ENCODE data around the gene REP15. TPM values are rescaled to one million over a fixed set of nuclear protein-coding genes. Genes with fewer than 3 reads are reported as not detected.

REP15 gene
- total RNA-seq, 3 donors from 2014 or later: 0.64 to 3.3 (median 1.8) TPM

DNA sequence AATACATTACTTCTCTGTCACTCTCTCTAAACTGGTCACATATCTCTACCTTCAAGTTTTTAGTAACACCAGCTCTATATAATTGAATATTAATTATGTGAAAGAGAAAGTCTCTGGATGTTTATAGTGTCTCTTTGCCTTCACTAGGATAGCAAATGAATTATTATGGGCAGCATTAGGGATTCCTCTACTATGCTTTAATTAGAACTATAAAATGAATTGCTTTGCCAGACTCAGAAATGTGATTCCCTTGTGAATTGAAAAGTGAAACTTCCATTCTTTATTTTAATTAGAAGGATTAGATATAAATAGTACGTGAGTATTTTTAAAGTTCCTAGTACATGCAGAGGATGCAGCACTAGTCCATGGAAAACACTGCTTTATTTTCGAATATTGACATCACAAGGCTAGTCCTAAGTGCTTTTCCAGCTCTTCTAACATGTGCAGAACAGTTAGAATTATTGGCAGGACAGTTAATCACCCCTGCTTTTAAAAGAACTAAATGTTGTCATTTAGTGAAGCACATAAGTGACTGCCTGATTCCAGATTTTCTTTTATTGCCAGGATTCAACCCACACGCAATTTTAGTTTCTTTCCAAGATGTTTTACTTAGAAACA is 23.0 kb upstream of the REP15 start:
- no peaks in the 10 kb centered on the region for H3K36me3 ChIP-seq
- H3K27me3 ChIP-seq: no peaks in the 10 kb centered on the region
- H3K9me3 ChIP-seq: no peaks in the 10 kb centered on the region
- no peaks in the 10 kb centered on the region for H3K4me1 ChIP-seq
- H3K4me3 ChIP-seq: no peak overlapping the region
- no peak for DNase-seq (ENCODE audit: low spot score in 2 of 2)
- intact Hi-C loops (cut with DNase I; ENCODE audit: low total_unique reads): no loop called here
- TF ChIP-seq POLR2A (IDR thresholded peaks at IDR 0.05) (no peak), POLR2AphosphoS5 (IDR thresholded peaks at IDR 0.05) (no peak)
- TF ChIP-seq, protein P1, sequence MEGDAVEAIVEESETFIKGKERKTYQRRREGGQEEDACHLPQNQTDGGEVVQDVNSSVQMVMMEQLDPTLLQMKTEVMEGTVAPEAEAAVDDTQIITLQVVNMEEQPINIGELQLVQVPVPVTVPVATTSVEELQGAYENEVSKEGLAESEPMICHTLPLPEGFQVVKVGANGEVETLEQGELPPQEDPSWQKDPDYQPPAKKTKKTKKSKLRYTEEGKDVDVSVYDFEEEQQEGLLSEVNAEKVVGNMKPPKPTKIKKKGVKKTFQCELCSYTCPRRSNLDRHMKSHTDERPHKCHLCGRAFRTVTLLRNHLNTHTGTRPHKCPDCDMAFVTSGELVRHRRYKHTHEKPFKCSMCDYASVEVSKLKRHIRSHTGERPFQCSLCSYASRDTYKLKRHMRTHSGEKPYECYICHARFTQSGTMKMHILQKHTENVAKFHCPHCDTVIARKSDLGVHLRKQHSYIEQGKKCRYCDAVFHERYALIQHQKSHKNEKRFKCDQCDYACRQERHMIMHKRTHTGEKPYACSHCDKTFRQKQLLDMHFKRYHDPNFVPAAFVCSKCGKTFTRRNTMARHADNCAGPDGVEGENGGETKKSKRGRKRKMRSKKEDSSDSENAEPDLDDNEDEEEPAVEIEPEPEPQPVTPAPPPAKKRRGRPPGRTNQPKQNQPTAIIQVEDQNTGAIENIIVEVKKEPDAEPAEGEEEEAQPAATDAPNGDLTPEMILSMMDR (IDR thresholded peaks at IDR 0.05): no peak
- no peak overlapping the region for H3K27ac ChIP-seq

DNA sequence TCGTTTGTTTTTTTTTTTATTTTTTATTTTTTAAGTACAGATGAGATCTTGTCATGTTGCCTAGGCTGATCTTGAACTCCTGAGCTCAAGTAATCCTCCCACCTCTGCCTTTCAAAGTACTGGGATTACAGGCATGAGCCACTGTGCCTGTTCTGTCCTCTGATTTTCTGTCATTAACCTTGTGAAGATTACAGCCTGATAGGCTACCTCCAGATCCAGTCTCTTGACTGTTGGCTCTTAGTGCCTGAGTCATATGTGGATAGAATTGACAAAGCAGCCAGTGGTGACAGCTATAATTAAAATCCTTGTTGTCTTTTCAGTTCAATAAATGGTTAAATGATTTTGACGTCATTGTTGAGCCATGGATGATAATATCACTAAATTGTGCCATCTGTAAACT is 21.3 kb upstream of the REP15 start:
- H3K9me3 ChIP-seq: no peaks in the 10 kb centered on the region
- H3K36me3 ChIP-seq: no peaks in the 10 kb centered on the region
- no peak for DNase-seq (ENCODE audit: low spot score in 2 of 2)
- H3K27me3 ChIP-seq: no peaks in the 10 kb centered on the region
- H3K27ac ChIP-seq: no peak overlapping the region
- TF ChIP-seq POLR2AphosphoS5 (IDR thresholded peaks at IDR 0.05) (no peak), POLR2A (IDR thresholded peaks at IDR 0.05) (no peak)
- TF ChIP-seq, protein P1 (IDR thresholded peaks at IDR 0.05): no peak
- intact Hi-C loops (cut with DNase I; ENCODE audit: low total_unique reads): no loop called here
- no peaks in the 10 kb centered on the region for H3K4me1 ChIP-seq
- no peak overlapping the region for H3K4me3 ChIP-seq

DNA sequence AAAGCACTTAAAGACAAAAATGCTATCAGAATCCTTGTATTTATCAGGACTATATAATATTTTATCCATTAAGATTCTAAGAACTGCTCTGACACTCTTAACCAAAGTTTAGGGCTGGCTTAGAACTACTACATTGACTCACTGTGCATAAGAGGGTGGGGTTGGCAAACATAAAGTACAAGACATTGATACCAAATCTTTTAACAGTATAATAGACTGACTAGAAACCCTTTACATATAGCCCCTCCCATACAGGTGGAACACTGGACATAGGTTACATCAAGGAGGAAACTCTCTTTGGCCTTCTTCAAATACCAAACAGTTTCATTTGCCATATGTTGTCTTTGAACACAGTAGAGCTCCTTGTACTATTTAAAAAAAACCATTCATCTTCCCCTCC is 15.6 kb upstream of the REP15 start:
- intact Hi-C loops (cut with DNase I; ENCODE audit: low total_unique reads): no loop called here
- no peak overlapping the region for H3K4me3 ChIP-seq
- H3K27ac ChIP-seq: no peak overlapping the region
- DNase-seq (ENCODE audit: low spot score in 2 of 2): no peak
- TF ChIP-seq, protein P1 (IDR thresholded peaks at IDR 0.05): no peak
- TF ChIP-seq POLR2A (IDR thresholded peaks at IDR 0.05) (no peak), POLR2AphosphoS5 (IDR thresholded peaks at IDR 0.05) (no peak)
- no peaks in the 10 kb centered on the region for H3K9me3 ChIP-seq
- H3K27me3 ChIP-seq: no peaks in the 10 kb centered on the region
- H3K36me3 ChIP-seq: peaks cover 3% of the 10 kb centered on the region
- no peaks in the 10 kb centered on the region for H3K4me1 ChIP-seq

DNA sequence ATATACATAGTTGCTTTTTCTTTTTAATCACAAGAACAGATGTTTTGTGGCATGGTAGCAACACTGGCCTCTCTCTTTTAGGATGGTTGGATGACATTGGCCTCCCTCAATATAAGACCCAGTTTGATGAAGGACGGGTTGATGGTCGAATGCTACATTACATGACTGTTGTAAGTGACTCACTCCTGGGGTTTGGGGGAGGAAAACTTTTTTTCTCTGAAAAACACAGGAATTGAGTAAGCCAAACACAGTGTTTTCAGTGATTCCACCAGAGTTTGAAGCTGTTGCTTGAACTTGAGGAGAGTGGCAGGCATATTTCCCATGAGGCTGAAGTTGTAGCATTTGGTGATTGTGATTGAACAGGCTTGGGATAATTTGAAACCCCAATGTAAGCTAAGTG is 13.7 kb upstream of the REP15 start:
- Histone ChIP-seq H3K36me3 (peaks cover 3% of the 10 kb centered on the region), H3K27ac (no peak overlapping the region), H3K27me3 (no peaks in the 10 kb centered on the region), H3K4me1 (no peaks in the 10 kb centered on the region), H3K9me3 (no peaks in the 10 kb centered on the region), H3K4me3 (no peak overlapping the region)
- no peak for DNase-seq (ENCODE audit: low spot score in 2 of 2)
- intact Hi-C loops (cut with DNase I; ENCODE audit: low total_unique reads): no loop called here
- TF ChIP-seq POLR2AphosphoS5 (IDR thresholded peaks at IDR 0.05): no peak
- TF ChIP-seq, protein P1 (IDR thresholded peaks at IDR 0.05): no peak
- TF ChIP-seq POLR2A (IDR thresholded peaks at IDR 0.05): no peak

DNA sequence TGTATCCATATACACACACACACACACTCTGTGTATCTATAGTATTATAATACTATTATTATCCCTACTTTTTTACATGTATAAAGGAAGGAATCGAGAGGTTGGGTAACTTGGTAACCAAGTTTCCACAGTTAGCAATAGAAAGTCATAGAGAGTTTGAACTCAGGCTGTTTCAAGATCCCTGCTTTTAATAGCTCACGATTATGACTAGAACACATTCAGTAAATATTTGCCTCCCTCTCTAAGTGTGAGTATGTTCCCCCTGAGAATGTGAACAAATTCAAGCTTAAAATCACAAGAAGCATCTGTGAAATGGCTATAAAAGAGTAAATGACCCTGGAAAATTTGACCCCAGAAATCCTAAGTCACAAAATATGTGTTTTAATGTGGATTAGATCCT is 11.0 kb upstream of the REP15 start:
- intact Hi-C loops (cut with DNase I; ENCODE audit: low total_unique reads): no loop called here
- DNase-seq (ENCODE audit: low spot score in 2 of 2): no peak

More for the DNA sequence above, 11.0 kb upstream of the REP15 start:
- Histone ChIP-seq H3K27ac (no peak overlapping the region), H3K36me3 (peaks cover 11% of the 10 kb centered on the region), H3K4me3 (no peak overlapping the region), H3K27me3 (no peaks in the 10 kb centered on the region), H3K4me1 (no peaks in the 10 kb centered on the region), H3K9me3 (no peaks in the 10 kb centered on the region)
- no peak for TF ChIP-seq POLR2A (IDR thresholded peaks at IDR 0.05)
- no peak for TF ChIP-seq POLR2AphosphoS5 (IDR thresholded peaks at IDR 0.05)
